K562 treated with DMSO at 1 percent for 24 hours (cell line): ENCODE measurements around the gene RNF224. TPM values are rescaled to one million over a fixed set of nuclear protein-coding genes. Genes with fewer than 3 reads are reported as not detected.

ENCODE experiments used
- total RNA-seq: library from RNA; unstranded; fragments of 300-600 nt; gene quantifications from 2 replicates; pipeline ENCODE4 v1.2.3, GENCODE V29; 2022; ENCODE audit warnings: low read depth; ENCODE audit not compliant: insufficient read depth

Gene RNF224
- not detected in 2 replicates for total RNA-seq

DNA sequence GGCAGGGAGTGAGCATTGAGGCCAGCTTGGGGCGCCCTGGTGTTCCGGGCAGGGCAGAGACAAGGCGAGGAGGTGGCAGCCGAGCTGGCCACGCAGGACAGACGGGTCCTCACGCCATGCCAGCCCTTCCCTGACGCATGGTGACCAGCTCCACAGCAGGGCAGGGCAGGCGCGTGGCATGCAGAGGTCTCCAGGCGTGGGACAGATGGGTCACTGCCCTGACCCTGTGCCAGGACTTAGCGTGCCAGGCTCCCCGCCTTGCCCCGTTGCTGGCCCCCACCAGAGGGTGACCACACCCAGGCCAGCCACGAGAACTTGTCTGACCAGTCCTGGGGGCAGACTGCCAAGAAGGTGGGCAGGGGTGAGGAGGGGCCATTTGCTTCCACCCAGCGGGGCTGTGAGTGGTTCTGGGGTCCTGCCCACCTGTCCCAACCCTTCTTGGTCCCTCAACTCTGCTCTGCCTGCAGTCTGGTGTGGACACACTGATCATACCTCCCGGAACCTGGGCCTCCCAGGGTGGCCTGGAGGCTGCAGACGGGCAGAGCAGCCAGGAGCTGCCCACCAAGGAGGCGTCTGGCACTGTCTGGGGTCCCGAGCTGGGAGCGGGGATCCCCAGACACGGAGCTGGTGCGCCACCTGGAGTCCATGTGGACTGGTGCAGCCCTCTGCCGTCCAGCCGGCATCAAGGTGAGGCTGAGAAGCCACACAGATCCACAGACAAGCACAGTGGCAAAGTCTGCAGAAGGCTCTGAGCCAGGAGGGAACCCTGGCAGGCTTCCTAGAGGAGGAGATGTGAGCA, at the start of gene RNF224:
Gene RNF224, plus strand, starts transcription at position 449 of the 799 bp plus-strand sequence. CDS start 834 bp downstream, outside the sequence.

DNA sequence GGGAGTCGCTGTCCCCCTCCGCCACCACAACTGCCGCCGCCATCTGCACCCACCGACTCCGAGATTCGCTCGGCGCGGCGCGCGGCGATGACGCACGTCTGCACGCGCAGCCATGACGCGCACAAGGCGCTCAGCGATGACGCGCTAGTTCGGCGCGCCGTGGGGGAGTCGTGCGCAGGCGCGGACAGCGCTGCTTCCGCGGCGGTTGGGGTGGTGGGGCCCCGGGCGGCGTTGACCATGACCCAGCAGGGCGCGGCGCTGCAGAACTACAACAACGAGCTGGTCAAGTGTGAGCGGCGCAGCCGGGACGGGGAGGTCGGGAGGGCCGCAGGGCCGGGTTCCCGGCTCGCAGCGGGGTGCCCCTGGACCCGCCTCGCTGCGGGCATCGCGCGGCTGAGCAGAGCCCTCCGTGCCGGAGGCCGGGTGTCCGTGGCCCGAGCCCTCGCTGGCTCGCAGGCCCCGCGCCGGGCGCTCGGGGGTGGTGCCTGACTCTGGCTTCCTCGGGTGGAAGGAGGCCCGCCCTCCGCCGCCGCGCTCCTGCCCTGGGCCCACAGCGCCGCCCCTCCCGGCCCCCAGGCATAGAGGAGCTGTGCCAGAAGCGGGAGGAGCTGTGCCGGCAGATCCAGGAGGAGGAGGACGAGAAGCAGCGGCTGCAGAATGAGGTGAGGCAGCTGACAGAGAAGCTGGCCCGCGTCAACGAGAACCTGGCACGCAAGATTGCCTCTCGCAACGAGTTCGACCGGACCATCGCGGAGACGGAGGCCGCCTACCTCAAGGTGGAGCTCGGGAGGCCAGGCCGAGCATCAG, 38.6 kb upstream of the RNF224 start, which contains the start of the genes ANAPC2 and SSNA1:
Gene ANAPC2, minus strand, starts transcription at position 71 of the 807 bp plus-strand sequence. Its CDS starts 28 bp downstream, at position 43.
Gene SSNA1, plus strand, starts transcription at position 187 of the 807 bp plus-strand sequence. Its CDS starts 51 bp downstream, at position 238.

GRCh38 chr9:137200311-137201204, 26.7 kb upstream of the RNF224 start, which contains the start of gene TPRN:
Gene TPRN, minus strand, starts transcription at chr9:137200741. Its CDS starts 30 bp downstream, at chr9:137200711.

DNA sequence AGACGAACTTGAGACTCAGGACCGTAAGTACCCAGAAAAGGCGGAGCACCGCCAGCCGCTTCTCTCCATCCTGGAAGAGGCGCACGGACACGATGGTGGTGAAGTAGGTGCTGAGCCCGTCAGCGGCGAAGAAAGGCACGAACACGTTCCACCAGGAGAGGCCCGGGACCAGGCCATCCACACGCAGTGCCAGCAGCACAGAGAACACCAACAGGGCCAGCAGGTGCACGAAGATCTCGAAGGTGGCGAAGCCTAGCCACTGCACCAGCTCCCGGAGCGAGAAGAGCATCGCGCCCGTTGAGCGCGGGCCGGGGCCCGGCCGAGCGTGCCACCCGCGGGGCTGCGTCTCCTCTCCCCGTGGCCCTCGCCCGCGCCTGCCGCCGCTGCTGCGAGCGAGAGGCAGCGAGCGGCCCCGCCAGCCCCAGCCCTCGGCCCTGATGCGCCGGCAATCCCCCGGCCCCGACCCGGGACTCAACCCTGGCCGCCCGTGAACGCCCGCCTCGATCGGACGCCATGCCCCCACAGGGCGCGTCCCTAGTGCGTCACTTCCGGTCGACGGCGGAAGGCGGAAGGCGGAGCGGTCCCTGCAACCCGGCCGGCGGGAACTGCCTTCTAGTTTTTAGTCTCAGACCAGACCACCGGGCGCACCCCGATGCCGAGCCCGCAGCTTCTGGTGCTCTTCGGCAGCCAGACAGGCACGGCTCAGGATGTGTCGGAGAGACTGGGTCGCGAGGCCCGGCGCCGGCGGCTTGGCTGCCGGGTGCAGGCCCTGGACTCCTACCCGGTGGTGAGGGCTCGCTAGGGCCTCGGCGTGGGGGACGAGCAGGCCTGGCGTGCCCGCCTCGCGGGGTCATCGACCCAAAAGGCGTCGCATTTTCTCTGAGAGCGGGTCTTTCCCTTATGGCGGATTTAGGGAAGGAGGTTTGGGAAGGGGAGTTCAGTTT, 21.9 kb upstream of the RNF224 start, which contains the start of the genes NDOR1 and TMEM203:
Gene NDOR1, plus strand, starts transcription at position 575 of the 944 bp plus-strand sequence. Its CDS starts 78 bp downstream, at position 653.
Gene TMEM203, minus strand, starts transcription at position 523 of the 944 bp plus-strand sequence. Its CDS starts 234 bp downstream, at position 289.

GRCh38 chr9:137222190-137223077, 4.9 kb upstream of the RNF224 start, which contains the start of gene RNF208:
Gene RNF208, minus strand, starts transcription at chr9:137222240. Its CDS starts 1,028 bp downstream, at chr9:137221212.

DNA sequence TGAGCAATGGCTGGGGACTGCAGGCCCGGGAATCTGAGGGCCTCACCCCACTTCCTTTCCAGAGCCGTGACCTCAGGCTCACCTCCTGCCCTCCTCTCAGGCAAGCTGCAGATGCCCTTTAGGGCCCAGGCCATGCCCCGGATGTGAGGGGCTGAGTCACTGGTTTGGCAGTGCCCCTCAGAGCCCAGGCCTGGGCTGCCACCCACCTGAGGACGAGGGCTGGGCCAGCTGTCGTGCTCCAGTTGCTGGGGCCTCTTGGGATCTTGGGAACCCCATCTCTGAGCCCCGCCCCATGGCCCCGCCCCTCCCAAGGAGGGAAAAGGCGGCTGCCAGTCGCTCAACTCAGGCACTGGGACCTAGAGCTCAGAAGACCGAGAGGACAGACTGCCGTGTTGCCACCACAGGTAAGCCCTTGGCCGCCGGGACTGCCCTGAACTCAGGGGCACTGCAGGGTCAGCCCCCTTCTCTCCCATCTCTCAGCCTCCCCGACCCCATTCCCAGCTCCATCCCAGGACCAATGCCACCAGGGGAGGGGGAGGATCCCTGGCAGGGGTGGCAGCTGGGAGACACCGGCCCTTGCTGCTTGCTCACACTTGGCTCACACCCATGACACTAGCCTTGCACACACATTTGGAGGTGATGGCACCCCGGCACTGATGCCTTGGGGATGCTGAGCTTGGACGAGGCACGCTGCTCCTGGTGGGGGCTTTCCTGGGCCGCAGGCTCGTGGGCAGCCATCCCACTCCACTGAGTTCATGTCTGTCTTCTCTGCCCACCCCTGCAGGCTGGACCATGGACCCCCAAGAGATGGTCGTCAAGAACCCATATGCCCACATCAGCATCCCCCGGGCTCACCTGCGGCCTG, 2.2 kb upstream of the RNF224 start, which contains the start of gene CYSRT1:
Gene CYSRT1, plus strand, starts transcription at position 345 of the 865 bp plus-strand sequence. Its CDS starts 448 bp downstream, at position 793.

DNA sequence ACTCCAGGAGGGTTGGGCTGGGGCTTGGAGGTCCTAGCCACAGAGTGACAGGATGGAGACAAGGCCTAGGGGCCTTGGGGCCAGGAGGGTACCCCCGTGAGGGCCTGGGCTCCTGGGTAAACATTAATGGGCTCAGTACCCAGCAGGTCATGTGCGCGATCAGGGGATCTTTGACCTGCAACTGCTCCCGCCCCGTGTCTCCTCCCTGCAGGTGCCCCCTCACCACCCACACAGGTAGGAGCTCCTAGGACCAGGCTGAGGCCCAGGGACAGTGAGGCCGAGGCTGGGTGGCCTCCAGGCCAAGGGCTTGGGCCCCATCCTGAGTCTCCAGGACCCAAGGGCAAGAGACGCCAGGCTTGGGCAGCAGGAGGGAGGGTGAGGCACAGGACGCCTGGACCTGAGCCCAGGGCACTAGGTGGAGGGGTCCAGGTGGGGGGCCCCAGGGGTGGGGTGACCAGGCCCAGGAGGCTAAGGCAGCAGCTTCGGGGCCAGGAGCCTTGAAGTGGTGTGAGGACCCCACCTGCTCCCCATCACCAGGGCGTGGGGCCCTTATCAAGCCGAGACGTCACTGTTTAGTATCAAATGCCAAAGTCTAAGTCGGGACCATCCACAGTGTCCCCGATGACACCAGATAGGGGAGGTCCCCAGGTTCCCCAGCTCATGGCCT, 3.5 kb downstream of the RNF224 start, which contains the start of gene SLC34A3:
Gene SLC34A3, plus strand, starts transcription at position 197 of the 667 bp plus-strand sequence. CDS start 802 bp downstream, outside the sequence.

GRCh38 chr9:137240841-137241489, 13.7 kb downstream of the RNF224 start, which contains the start of gene TUBB4B:
Gene TUBB4B, plus strand, starts transcription at chr9:137241287. Its CDS starts 74 bp downstream, at chr9:137241361.

GRCh38 chr9:137251194-137251461, 23.8 kb downstream of the RNF224 start, which contains the start of gene STPG3:
Gene STPG3, plus strand, starts transcription at chr9:137251286. Its CDS starts 1 bp downstream, at chr9:137251287.

DNA sequence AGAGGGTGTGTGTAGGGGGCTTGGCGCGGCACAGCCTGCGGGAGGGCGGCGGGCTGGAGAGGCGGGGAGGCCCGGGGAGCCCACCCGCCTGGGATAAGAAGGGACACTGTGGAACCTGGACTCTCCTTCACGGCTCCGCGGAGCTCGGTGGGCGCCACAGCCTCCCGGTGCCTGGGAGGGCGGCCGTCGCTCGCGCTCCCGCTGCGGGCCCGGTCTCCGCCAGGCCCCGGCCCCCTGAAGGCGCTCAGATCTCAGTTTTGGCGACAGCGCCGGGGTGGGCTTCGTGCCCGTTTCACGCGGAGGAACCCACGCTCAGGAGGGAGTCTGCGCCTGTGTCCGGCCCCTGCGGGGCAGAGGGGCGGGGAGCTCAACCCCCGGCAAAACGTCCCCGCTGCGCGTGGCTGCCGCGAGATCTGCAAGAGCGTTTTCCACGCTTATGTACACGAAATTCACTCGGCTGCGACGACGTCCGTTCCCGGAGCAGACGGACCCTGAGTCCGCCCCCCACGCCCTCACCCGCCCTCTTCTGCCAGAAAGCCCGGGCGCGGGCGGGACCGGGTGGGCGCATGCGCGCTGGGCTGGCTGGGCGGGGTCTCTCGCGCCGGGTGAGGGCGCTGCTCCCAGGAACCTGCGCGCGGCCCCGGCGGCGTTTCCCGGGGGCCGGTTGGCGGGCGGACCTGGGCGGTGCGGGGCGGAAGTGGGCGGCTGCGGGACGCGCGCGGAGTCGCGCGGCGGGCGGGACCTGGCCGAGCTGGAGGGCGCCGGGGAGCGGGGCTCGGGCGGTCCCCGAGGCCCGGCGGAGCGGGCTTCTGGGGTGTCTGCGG, 27.5 kb downstream of the RNF224 start, which contains the start of gene NELFB:
Gene NELFB, plus strand, starts transcription at position 704 of the 824 bp plus-strand sequence.

GRCh38 chr9:137277329-137278041, 50.2 kb downstream of the RNF224 start, which contains the start of gene TOR4A:
Gene TOR4A, plus strand, starts transcription at chr9:137277726. Its CDS starts 964 bp downstream, at chr9:137278690.

